Thoracic aorta (tissue), 2 donors: ENCODE measurements around the gene TRPM3. TPM values are rescaled to one million over a fixed set of nuclear protein-coding genes. Genes with fewer than 3 reads are reported as not detected.

ENCODE experiments used
- ATAC-seq: fragments of 150-250 bp; one replicate; pipeline ENCODE4 v1.8.0; 2017; ENCODE audit warnings: low read depth; ENCODE audit not compliant: insufficient number of reproducible peaks, low FRiP score
- DNase-seq: peaks from one replicate; pipeline ENCODE4 v3.0.0-alpha.2; 2020; ENCODE audit warnings: low spot score
- H3K27ac ChIP-seq, 2 donors: fragments of 200-600 bp; sonication (generic); 1 replicate in 1 of 2; 2 replicates in 1 of 2; pipeline ENCODE4 v1.5.1; 2016; ENCODE audit warnings: mild to moderate bottlenecking in 2 of 2, moderate library complexity in 2 of 2
- H3K27me3 ChIP-seq: fragments of 200-600 bp; sonication (generic); replicated peaks from 2 replicates; pipeline ENCODE4 v1.6.0; 2016; ENCODE audit warnings: mild to moderate bottlenecking; ENCODE audit not compliant: insufficient read depth
- H3K36me3 ChIP-seq: fragments of 200-600 bp; sonication (generic); one replicate; pipeline ENCODE4 v1.5.1; 2016
- H3K4me1 ChIP-seq, 2 donors: fragments of 200-600 bp; sonication (generic); 1 replicate in 1 of 2; 2 replicates in 1 of 2; pipeline versions ENCODE4 v1.5.1 to v1.6.0; 2016; ENCODE audit warnings: low read depth in 2 of 2, mild to moderate bottlenecking in 1 of 2; ENCODE audit not compliant: control insufficient read depth in 1 of 2
- H3K4me3 ChIP-seq: fragments of 200-600 bp; sonication (generic); 2 replicates; pipeline ENCODE4 v1.5.1; 2016; ENCODE audit warnings: mild to moderate bottlenecking
- H3K9me3 ChIP-seq: fragments of 200-600 bp; sonication (generic); 2 replicates; pipeline ENCODE4 v1.5.1; 2016
- total RNA-seq, 2 donors: library from RNA; depleted of rRNA; stranded (reverse); fragments of >200 nt; gene quantifications; one replicate each; pipeline versions ENCODE4 v1.1.0 to v1.2.3, GENCODE V29; 2016
- TF ChIP-seq, protein P1 (sequence below): fragments of 200-600 bp; sonication (generic); IDR thresholded peaks from one replicate; pipeline ENCODE4 v1.5.1; 2019; ENCODE audit warnings: antibody characterized with exemption

Gene TRPM3
- total RNA-seq, 2 donors from 2014 or later, result 2.1 to 5.0 TPM

- Histone ChIP-seq H3K27ac (peak overlapping the region; percentile 43 to 62), H3K9me3 (no peaks in the 10 kb centered on the region), H3K36me3 (no peaks in the 10 kb centered on the region), H3K4me3 (peak overlapping the region; percentile 65), H3K27me3 (no peaks in the 10 kb centered on the region), H3K4me1 (peaks cover 4 to 11% of the 10 kb centered on the region in 2 donors)
- DNase-seq (peak; percentile 10), ATAC-seq (peak; percentile 79)
- TF ChIP-seq, protein P1, sequence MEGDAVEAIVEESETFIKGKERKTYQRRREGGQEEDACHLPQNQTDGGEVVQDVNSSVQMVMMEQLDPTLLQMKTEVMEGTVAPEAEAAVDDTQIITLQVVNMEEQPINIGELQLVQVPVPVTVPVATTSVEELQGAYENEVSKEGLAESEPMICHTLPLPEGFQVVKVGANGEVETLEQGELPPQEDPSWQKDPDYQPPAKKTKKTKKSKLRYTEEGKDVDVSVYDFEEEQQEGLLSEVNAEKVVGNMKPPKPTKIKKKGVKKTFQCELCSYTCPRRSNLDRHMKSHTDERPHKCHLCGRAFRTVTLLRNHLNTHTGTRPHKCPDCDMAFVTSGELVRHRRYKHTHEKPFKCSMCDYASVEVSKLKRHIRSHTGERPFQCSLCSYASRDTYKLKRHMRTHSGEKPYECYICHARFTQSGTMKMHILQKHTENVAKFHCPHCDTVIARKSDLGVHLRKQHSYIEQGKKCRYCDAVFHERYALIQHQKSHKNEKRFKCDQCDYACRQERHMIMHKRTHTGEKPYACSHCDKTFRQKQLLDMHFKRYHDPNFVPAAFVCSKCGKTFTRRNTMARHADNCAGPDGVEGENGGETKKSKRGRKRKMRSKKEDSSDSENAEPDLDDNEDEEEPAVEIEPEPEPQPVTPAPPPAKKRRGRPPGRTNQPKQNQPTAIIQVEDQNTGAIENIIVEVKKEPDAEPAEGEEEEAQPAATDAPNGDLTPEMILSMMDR, result peak; percentile 68
Measured at GRCh38 chr9:70924895-70925547, 196.4 kb downstream of the TRPM3 start.

DNA sequence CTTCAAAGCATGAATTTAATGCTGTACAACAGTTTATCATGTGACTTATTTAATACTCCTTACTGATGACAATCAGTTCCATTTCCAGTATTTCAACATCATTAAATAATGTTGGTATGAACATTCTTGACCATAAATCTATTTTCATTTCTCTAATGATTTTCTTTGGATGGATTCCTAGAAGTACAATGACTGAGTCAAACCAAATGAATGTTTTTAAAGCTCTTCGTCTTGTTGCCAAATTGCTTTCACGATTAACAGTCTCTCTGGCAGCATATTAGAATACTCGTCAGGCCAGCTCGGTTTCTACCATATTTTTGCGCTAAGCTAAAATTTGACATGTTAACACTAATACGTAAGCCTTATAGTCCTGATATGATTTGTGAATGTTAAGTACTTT lies 197.0 kb downstream of the TRPM3 start:
- peak; percentile 83 for ATAC-seq
- TF ChIP-seq, protein P1, result no peak
- H3K4me1 ChIP-seq, result peaks cover 4 to 11% of the 10 kb centered on the region in 2 donors
- no peak for DNase-seq
- no peaks in the 10 kb centered on the region for H3K27me3 ChIP-seq
- peak overlapping the region; percentile 52 to 62 for H3K27ac ChIP-seq
- H3K4me3 ChIP-seq, result peak overlapping the region; percentile 65
- H3K9me3 ChIP-seq, result no peaks in the 10 kb centered on the region
- H3K36me3 ChIP-seq, result no peaks in the 10 kb centered on the region

- Histone ChIP-seq H3K36me3 (no peaks in the 10 kb centered on the region), H3K27ac (peak overlapping the region; percentile 18 to 52), H3K9me3 (no peaks in the 10 kb centered on the region), H3K4me3 (no peak overlapping the region), H3K27me3 (no peaks in the 10 kb centered on the region), H3K4me1 (peaks cover 4 to 11% of the 10 kb centered on the region in 2 donors)
- TF ChIP-seq, protein P1, result no peak
- ATAC-seq (no peak), DNase-seq (no peak)
Measured at GRCh38 chr9:70923961-70924360, 197.5 kb downstream of the TRPM3 start.

DNA sequence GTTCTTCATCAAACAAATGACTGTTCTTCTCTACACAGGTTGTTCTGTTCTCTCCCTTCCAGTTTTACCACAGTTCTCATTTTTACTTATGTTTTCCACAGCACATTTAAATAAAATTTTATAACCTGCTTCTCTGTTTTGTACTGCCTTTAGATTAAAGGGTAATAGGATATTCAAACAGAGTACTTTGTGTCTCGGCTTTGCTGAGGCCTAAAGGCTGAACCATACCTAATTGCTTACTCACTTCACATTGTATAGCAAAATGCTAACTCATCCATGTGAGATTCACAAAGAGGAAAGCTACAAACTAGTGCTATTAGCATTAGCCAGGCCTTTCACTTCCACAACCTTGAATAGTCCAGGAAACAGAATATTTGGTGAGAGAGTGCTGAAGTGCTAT lies 200.3 kb downstream of the TRPM3 start:
- H3K36me3 ChIP-seq, result no peaks in the 10 kb centered on the region
- TF ChIP-seq, protein P1, result no peak
- no peak overlapping the region for H3K4me3 ChIP-seq
- H3K27me3 ChIP-seq, result no peaks in the 10 kb centered on the region
- H3K9me3 ChIP-seq, result no peaks in the 10 kb centered on the region
- H3K27ac ChIP-seq, result no peak overlapping the region
- DNase-seq (no peak), ATAC-seq (no peak)
- H3K4me1 ChIP-seq, result peaks cover 4 to 11% of the 10 kb centered on the region in 2 donors

GRCh38 chr9:70917277-70917676 lies 204.1 kb downstream of the TRPM3 start:
- TF ChIP-seq, protein P1, result no peak
- H3K27me3 ChIP-seq, result no peaks in the 10 kb centered on the region
- no peaks in the 10 kb centered on the region for H3K4me1 ChIP-seq
- no peaks in the 10 kb centered on the region for H3K36me3 ChIP-seq
- H3K9me3 ChIP-seq, result no peaks in the 10 kb centered on the region
- no peak overlapping the region for H3K4me3 ChIP-seq
- DNase-seq, result no peak
- ATAC-seq, result no peak
- H3K27ac ChIP-seq, result no peak overlapping the region
